Activated T-helper 1 cell treated with Interleukin-2 at 50 U/mL for 16 hours (primary cell): ENCODE results near the gene OVOL3.
"Not testable (repeated sequence)": the region's sequence is repeated elsewhere in the genome, so short reads cannot be mapped to it uniquely, and the experiment has no call there.

Experiments
- DNase-seq: peaks from one replicate; pipeline ENCODE4 v3.0.0-alpha.2; 2020; ENCODE audit warnings: low read depth

Gene OVOL3

GRCh38 chr19:36131221-36131620 is 20.3 kb downstream of the OVOL3 start:
- DNase-seq, result not testable (repeated sequence)

- not testable (repeated sequence) for DNase-seq
Measured at GRCh38 chr19:36134867-36135266, 23.9 kb downstream of the OVOL3 start.

- no peak for DNase-seq
Measured at GRCh38 chr19:36136964-36137686, 26.2 kb downstream of the OVOL3 start.

- no peak for DNase-seq
Measured at GRCh38 chr19:36139120-36139472, 28.2 kb downstream of the OVOL3 start.

GRCh38 chr19:36139473-36140303 is 28.7 kb downstream of the OVOL3 start, which contains the start of gene CAPNS1:
Gene CAPNS1 (plus strand): TSS chr19:36140066. CDS start chr19:36141012, 946 bp downstream.
- peak; percentile 83 for DNase-seq

GRCh38 chr19:36140304-36141038 is 29.5 kb downstream of the OVOL3 start:
- DNase-seq, result no peak

GRCh38 chr19:36141039-36141927 is 30.3 kb downstream of the OVOL3 start:
- DNase-seq, result peak; percentile 79

GRCh38 chr19:36142046-36142445 is 31.1 kb downstream of the OVOL3 start:
- DNase-seq, result no peak

- no peak for DNase-seq
Measured at GRCh38 chr19:36142496-36142895, 31.6 kb downstream of the OVOL3 start.

- no peak for DNase-seq
Measured at GRCh38 chr19:36144624-36145023, 33.7 kb downstream of the OVOL3 start.

- no peak for DNase-seq
Measured at GRCh38 chr19:36149673-36150406, 38.9 kb downstream of the OVOL3 start.

- no peak for DNase-seq
Measured at GRCh38 chr19:36150586-36150985, 39.6 kb downstream of the OVOL3 start.

- no peak for DNase-seq
Measured at GRCh38 chr19:36151144-36152018, 40.4 kb downstream of the OVOL3 start.

GRCh38 chr19:36152019-36152351 is 41.0 kb downstream of the OVOL3 start:
- no peak for DNase-seq

- DNase-seq, result no peak
Measured at GRCh38 chr19:36152352-36153091, 41.6 kb downstream of the OVOL3 start, which contains the start of gene COX7A1. Gene COX7A1 (minus strand): TSS chr19:36152447. CDS start chr19:36152407, 40 bp downstream.

- DNase-seq, result no peak
Measured at GRCh38 chr19:36153126-36153525, 42.2 kb downstream of the OVOL3 start.

- DNase-seq, result no peak
Measured at GRCh38 chr19:36160821-36161596, 50.1 kb downstream of the OVOL3 start.
